Left lung (tissue), 10 donors: ENCODE results near the gene CATSPERB. TPM values are rescaled to one million over a fixed set of nuclear protein-coding genes. Genes with fewer than 3 reads are reported as not detected.
"Not testable (repeated sequence)": the region's sequence is repeated elsewhere in the genome, so short reads cannot be mapped to it uniquely, and the experiment has no call there.

ENCODE experiments used
- ATAC-seq: fragments of 200-7000 bp; cut with Tn5 transposase; one replicate; pipeline ENCODE4 v1.9.1; 2020; ENCODE audit warnings: moderate library complexity
- DNase-seq, 4 donors: peaks; one replicate each; pipeline ENCODE4 v3.0.0-alpha.2; 2013 to 2020
- H3K27ac ChIP-seq, 2 donors: fragments of 200-600 bp; sonication (generic) in 1 of 2; one replicate each; pipeline versions ENCODE4 v1.5.0 to v1.8.0; 2020 to 2021
- H3K27me3 ChIP-seq, 2 donors: fragments of 200-600 bp; sonication (generic) in 1 of 2; one replicate each; pipeline versions ENCODE4 v1.5.0 to v1.8.0; 2020 to 2021
- H3K36me3 ChIP-seq, 2 donors: fragments of 200-600 bp; sonication (generic) in 1 of 2; one replicate each; pipeline versions ENCODE4 v1.5.0 to v1.8.0; 2020 to 2021
- H3K4me1 ChIP-seq, 2 donors: fragments of 200-600 bp; one replicate each; pipeline ENCODE4 v1.8.0; 2021
- H3K4me3 ChIP-seq, 2 donors: fragments of 200-600 bp; sonication (generic) in 1 of 2; one replicate each; pipeline versions ENCODE4 v1.5.0 to v1.8.0; 2020 to 2021; ENCODE audit warnings: mild to moderate bottlenecking in 1 of 2
- H3K9me3 ChIP-seq, 2 donors: fragments of 200-600 bp; sonication (generic) in 1 of 2; one replicate each; pipeline versions ENCODE4 v1.5.0 to v1.8.0; 2020 to 2021
- CTCF ChIP-seq, 2 donors: fragments of 200-600 bp; sonication (generic) in 1 of 2; IDR thresholded peaks; one replicate each; pipeline versions ENCODE4 v1.5.0 to v1.8.0; 2021; ENCODE audit warnings: antibody characterized with exemption in 2 of 2
- intact Hi-C, 2 donors: fragments of 100-400 bp; cut with DNase I; formaldehyde crosslinking; loops; one replicate each; pipeline versions ENCODE4 v1.11.2 to v1.14.2; 2022
- polyA plus RNA-seq, 6 donors: library from polyadenylated mRNA; unstranded; fragments of 120-200 nt; gene quantifications; one replicate each; pipeline ENCODE4 v1.2.1, GENCODE V29; 2013; ENCODE audit not compliant: insufficient read length in 6 of 6
- total RNA-seq, 2 donors: library from RNA; stranded (reverse); fragmentation: NEBNext Ultra II Directional; extraction: Animal tissue kit (Norgen Biotek cat#: 25700); gene quantifications; one replicate each; pipeline ENCODE4 v1.2.1, GENCODE V29; 2021
- donor health status: DM: no; HTN: yes; CAD: no.
- donor health status: DM: no; HTN: no; CAD: no.

CATSPERB gene
- total and polyA plus RNA-seq, 8 donors: 0.83 to 3.6 (median 1.6) TPM

- Histone ChIP-seq H3K4me1 (no peaks in the 10 kb centered on the region), H3K4me3 (no peak overlapping the region), H3K27me3 (no peaks in the 10 kb centered on the region), H3K27ac (no peak overlapping the region), H3K9me3 (peaks cover 0 to 2% of the 10 kb centered on the region in 2 donors), H3K36me3 (no peaks in the 10 kb centered on the region)
- intact Hi-C loops: no loop called here
- DNase-seq (no peak), ATAC-seq (no peak)
- TF ChIP-seq CTCF (IDR thresholded peaks at IDR 0.05): no peak
Observed at GRCh38 chr14:91679273-91679672, 52.6 kb downstream of the CATSPERB start.

DNA sequence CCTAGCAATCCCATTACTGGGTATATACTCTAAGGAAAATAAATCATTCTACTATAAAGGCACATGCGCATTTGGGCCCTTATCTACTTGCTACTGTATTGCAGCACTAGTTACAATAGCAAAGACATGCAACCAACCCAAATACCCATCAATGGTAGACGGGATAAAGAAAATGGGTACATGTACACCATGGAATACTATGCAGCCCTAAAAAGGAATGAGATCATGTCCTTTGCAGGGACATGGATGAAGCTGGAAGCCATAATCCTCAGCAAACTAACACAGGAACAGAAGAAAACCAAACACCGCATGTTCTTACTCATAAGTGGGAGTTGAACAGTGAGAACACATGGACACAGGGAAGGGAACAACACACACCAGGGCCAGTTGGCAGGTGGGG, 54.2 kb downstream of the CATSPERB start:
- H3K27me3 ChIP-seq, H3K36me3 ChIP-seq, H3K4me3 ChIP-seq, intact Hi-C loops, H3K4me1 ChIP-seq, H3K27ac ChIP-seq, H3K9me3 ChIP-seq, DNase-seq, ATAC-seq: not testable (repeated sequence)

GRCh38 chr14:91674911-91675310, 57.0 kb downstream of the CATSPERB start:
- ATAC-seq (no peak), DNase-seq (no peak)
- intact Hi-C loops: no loop called here
- Histone ChIP-seq H3K27me3 (no peaks in the 10 kb centered on the region), H3K36me3 (no peaks in the 10 kb centered on the region), H3K4me1 (no peaks in the 10 kb centered on the region), H3K27ac (no peak overlapping the region), H3K9me3 (peaks cover 0 to 2% of the 10 kb centered on the region in 2 donors), H3K4me3 (no peak overlapping the region)
- no peak for TF ChIP-seq CTCF (IDR thresholded peaks at IDR 0.05)

GRCh38 chr14:91669867-91670266, 62.0 kb downstream of the CATSPERB start:
- ATAC-seq: no peak
- Histone ChIP-seq H3K27ac (no peak overlapping the region), H3K4me1 (no peaks in the 10 kb centered on the region), H3K36me3 (no peaks in the 10 kb centered on the region), H3K27me3 (no peaks in the 10 kb centered on the region), H3K4me3 (no peak overlapping the region), H3K9me3 (peaks cover 0 to 2% of the 10 kb centered on the region in 2 donors)
- intact Hi-C loops: no loop called here
- no peak for DNase-seq
- no peak for TF ChIP-seq CTCF (IDR thresholded peaks at IDR 0.05)

DNA sequence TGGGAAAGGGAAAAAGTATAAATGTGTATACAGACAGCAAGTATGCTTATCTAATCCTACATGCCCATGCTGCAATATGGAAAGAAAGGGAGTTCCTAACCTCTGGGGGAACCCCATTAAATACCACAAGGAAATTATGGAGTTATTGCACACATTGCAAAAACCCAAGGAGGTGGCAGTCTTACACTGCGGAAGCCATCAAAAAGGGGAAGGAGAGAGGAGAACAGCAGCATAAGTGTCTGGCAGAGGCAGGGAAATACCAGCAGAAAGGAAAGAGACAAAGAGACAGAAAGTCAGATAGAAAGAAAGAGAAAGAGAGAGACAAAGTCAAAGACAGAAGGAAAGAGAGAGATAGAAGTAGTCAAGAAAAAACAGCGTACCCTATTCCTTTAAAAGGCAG, 64.8 kb downstream of the CATSPERB start:
- H3K36me3 ChIP-seq, H3K4me1 ChIP-seq, H3K4me3 ChIP-seq, H3K9me3 ChIP-seq, intact Hi-C loops, DNase-seq, H3K27ac ChIP-seq, ATAC-seq, H3K27me3 ChIP-seq: not testable (repeated sequence)

- Histone ChIP-seq H3K9me3 (no peaks in the 10 kb centered on the region), H3K27me3 (no peaks in the 10 kb centered on the region), H3K36me3 (no peaks in the 10 kb centered on the region), H3K4me3 (no peak overlapping the region), H3K27ac (no peak overlapping the region), H3K4me1 (no peaks in the 10 kb centered on the region)
- ATAC-seq (no peak), DNase-seq (no peak)
- intact Hi-C loops: no loop called here
- no peak for TF ChIP-seq CTCF (IDR thresholded peaks at IDR 0.05)
Observed at GRCh38 chr14:91660790-91661189, 71.1 kb downstream of the CATSPERB start.
